Activated gamma-delta T cell treated with anti-CD3 and anti-CD28 coated beads, Interleukin-2, amount 50 U/mL, for 16 hours (primary cell): ENCODE measurements around the gene UBE2D2.
"Not testable (repeated sequence)": the region's sequence is repeated elsewhere in the genome, so short reads cannot be mapped to it uniquely, and the experiment has no call there.

Experiments
- DNase-seq: peaks from one replicate; pipeline ENCODE4 v3.0.0-alpha.2; 2020; ENCODE audit warnings: low read depth

Gene UBE2D2

GRCh38 chr5:139549162-139549894, 11.8 kb upstream of the UBE2D2 start:
- no peak for DNase-seq

- not testable (repeated sequence) for DNase-seq
Measured at GRCh38 chr5:139550051-139550872, 10.9 kb upstream of the UBE2D2 start.

- DNase-seq, result no peak
Measured at GRCh38 chr5:139551191-139551889, 9.8 kb upstream of the UBE2D2 start.

GRCh38 chr5:139552893-139553575, 8.1 kb upstream of the UBE2D2 start:
- no peak for DNase-seq

GRCh38 chr5:139554264-139554663, 6.9 kb upstream of the UBE2D2 start:
- no peak for DNase-seq

- DNase-seq, result no peak
Measured at GRCh38 chr5:139557811-139558210, 3.3 kb upstream of the UBE2D2 start.

GRCh38 chr5:139561655-139562451, 714 bp downstream of the UBE2D2 start:
- DNase-seq, result peak; percentile 28

GRCh38 chr5:139562847-139563246, 1.7 kb downstream of the UBE2D2 start:
- DNase-seq, result no peak

GRCh38 chr5:139565411-139566305, 4.5 kb downstream of the UBE2D2 start:
- DNase-seq, result peak; percentile 21

GRCh38 chr5:139566611-139567010, 5.5 kb downstream of the UBE2D2 start:
- DNase-seq, result no peak

- DNase-seq, result no peak
Measured at GRCh38 chr5:139569270-139569955, 8.3 kb downstream of the UBE2D2 start.

GRCh38 chr5:139571543-139571942, 10.4 kb downstream of the UBE2D2 start:
- no peak for DNase-seq

GRCh38 chr5:139571966-139572365, 10.8 kb downstream of the UBE2D2 start:
- DNase-seq, result no peak

- no peak for DNase-seq
Measured at GRCh38 chr5:139574641-139575312, 13.6 kb downstream of the UBE2D2 start.

GRCh38 chr5:139575313-139575646, 14.1 kb downstream of the UBE2D2 start:
- no peak for DNase-seq

GRCh38 chr5:139575751-139576150, 14.6 kb downstream of the UBE2D2 start:
- DNase-seq, result no peak

GRCh38 chr5:139577689-139578290, 16.7 kb downstream of the UBE2D2 start:
- no peak for DNase-seq

- no peak for DNase-seq
Measured at GRCh38 chr5:139578325-139578724, 17.2 kb downstream of the UBE2D2 start.

GRCh38 chr5:139582181-139582580, 21.0 kb downstream of the UBE2D2 start:
- DNase-seq, result not testable (repeated sequence)
